Neural cell (in vitro differentiated cells): ENCODE results near the gene KRT12. TPM values are rescaled to one million over a fixed set of nuclear protein-coding genes. Genes with fewer than 3 reads are reported as not detected.

ENCODE experiments used
- H2AFZ ChIP-seq: fragments of 200-600, 300-800 bp; sonication (generic), shearing (Covaris generic); 2 replicates; pipeline ENCODE4 v1.6.0; 2014; ENCODE audit warnings: low read depth, mild to moderate bottlenecking, antibody characterized with exemption, low read length, moderate library complexity
- H3F3A ChIP-seq: fragments of 200-600 bp; shearing (Covaris generic); 2 replicates; pipeline ENCODE4 v1.6.1; 2016; ENCODE audit warnings: mild to moderate bottlenecking, moderate library complexity, mixed read lengths, antibody characterized with exemption, low read length; ENCODE audit not compliant: insufficient read depth, poor library complexity, severe bottlenecking
- H3K27ac ChIP-seq: fragments of 200-600, 300-800 bp; sonication (generic), shearing (Covaris generic); 2 replicates; pipeline ENCODE4 v1.5.1; 2014; ENCODE audit warnings: mild to moderate bottlenecking, low read length, moderate library complexity
- H3K27me3 ChIP-seq: fragments of 300-800, 200-600 bp; sonication (generic), shearing (Covaris generic); 2 replicates; pipeline ENCODE4 v1.6.0; 2014; ENCODE audit warnings: mild to moderate bottlenecking, low read depth, low read length, moderate library complexity; ENCODE audit not compliant: insufficient read depth
- H3K36me3 ChIP-seq: fragments of 300-800, 200-600 bp; sonication (generic), shearing (Covaris generic); 2 replicates; pipeline ENCODE4 v1.5.1; 2014; ENCODE audit warnings: mild to moderate bottlenecking, antibody characterized with exemption, low read length, moderate library complexity; ENCODE audit not compliant: insufficient read depth
- H3K4me2 ChIP-seq: fragments of 300-800, 200-600 bp; sonication (generic), shearing (Covaris generic); 2 replicates; pipeline ENCODE4 v1.6.0; 2014; ENCODE audit warnings: mild to moderate bottlenecking, low read length
- H3K4me3 ChIP-seq: fragments of 300-800, 200-600 bp; sonication (generic), shearing (Covaris generic); 2 replicates; pipeline ENCODE4 v1.5.1; 2014; ENCODE audit warnings: mild to moderate bottlenecking, low read length, moderate library complexity
- H3K79me2 ChIP-seq: fragments of 200-600 bp; shearing (Covaris generic); replicated peaks from 2 replicates; pipeline ENCODE4 v1.6.0; 2014; ENCODE audit warnings: mild to moderate bottlenecking, low read length, moderate library complexity; ENCODE audit not compliant: insufficient read depth
- H3K9ac ChIP-seq: fragments of 300-800, 200-600 bp; sonication (generic), shearing (Covaris generic); 2 replicates; pipeline ENCODE4 v1.6.1; 2016; ENCODE audit warnings: mild to moderate bottlenecking, low read length, mixed read lengths
- H3K9me2 ChIP-seq: fragments of 200-600 bp; shearing (Covaris generic); 2 replicates; pipeline ENCODE4 v1.6.1; 2016; ENCODE audit warnings: mild to moderate bottlenecking, low read length, mixed read lengths; ENCODE audit not compliant: insufficient read depth
- H3K9me3 ChIP-seq: fragments of 200-600, 300-800 bp; sonication (generic), shearing (Covaris generic); 2 replicates; pipeline ENCODE4 v1.6.1; 2016; ENCODE audit warnings: mild to moderate bottlenecking, mixed run types, low read length, moderate library complexity, mixed read lengths
- H4K20me1 ChIP-seq: fragments of 200-600 bp; shearing (Covaris generic); 2 replicates; pipeline ENCODE4 v1.6.1; 2016; ENCODE audit warnings: mild to moderate bottlenecking, mixed run types; ENCODE audit not compliant: insufficient read depth
- EP300 ChIP-seq: fragments of 450-650 bp; conservative IDR thresholded peaks from 2 replicates; pipeline ENCODE4 v1.6.1; 2014; ENCODE audit warnings: antibody characterized with exemption, mild to moderate bottlenecking, moderate library complexity; ENCODE audit not compliant: poor library complexity, severe bottlenecking
- EZH2 ChIP-seq: fragments of 200-600, 300-800 bp; shearing (Covaris generic), sonication (generic); IDR thresholded peaks from 2 replicates; pipeline ENCODE4 v1.6.1; 2014; ENCODE audit warnings: antibody characterized with exemption, low read length, borderline replicate concordance, mild to moderate bottlenecking; ENCODE audit not compliant: insufficient read depth, poor library complexity, severe bottlenecking
- MXI1 ChIP-seq: fragments of 450-650 bp; conservative IDR thresholded peaks from 2 replicates; pipeline ENCODE4 v1.6.1; 2014; ENCODE audit warnings: antibody characterized with exemption, mild to moderate bottlenecking; ENCODE audit not compliant: poor library complexity, severe bottlenecking
- POLR2AphosphoS5 ChIP-seq: IDR thresholded peaks from 2 replicates; pipeline ENCODE4 v1.6.1; 2012
- RAD21 ChIP-seq: fragments of 450-650 bp; conservative IDR thresholded peaks from 2 replicates; pipeline ENCODE4 v1.6.1; 2014; ENCODE audit warnings: antibody characterized with exemption, mild to moderate bottlenecking, moderate library complexity
- SMC3 ChIP-seq: fragments of 450-650 bp; conservative IDR thresholded peaks from 2 replicates; pipeline ENCODE4 v1.6.1; 2014; ENCODE audit warnings: antibody characterized with exemption, mild to moderate bottlenecking, moderate library complexity; ENCODE audit not compliant: poor library complexity
- TAF1 ChIP-seq: IDR thresholded peaks from 2 replicates; pipeline ENCODE4 v1.6.1; 2012; ENCODE audit warnings: low read depth
- polyA plus RNA-seq: library from polyadenylated mRNA; depleted of rRNA; stranded (reverse); fragments of >200 nt; gene quantifications from 2 replicates; pipeline ENCODE4 v1.2.3, GENCODE V29; 2014
- TF ChIP-seq, protein P1 (sequence below): fragments of 450-650 bp; IDR thresholded peaks from 2 replicates; pipeline ENCODE4 v1.5.1; 2014; ENCODE audit warnings: antibody characterized with exemption, mild to moderate bottlenecking, moderate library complexity; ENCODE audit not compliant: poor library complexity, severe bottlenecking
- TF ChIP-seq, protein P2 (sequence below): IDR thresholded peaks from 2 replicates; pipeline ENCODE4 v1.6.1; 2012; ENCODE audit warnings: borderline replicate concordance

Gene KRT12
- polyA plus RNA-seq, 1 donor from 2014 or later: not detected

DNA sequence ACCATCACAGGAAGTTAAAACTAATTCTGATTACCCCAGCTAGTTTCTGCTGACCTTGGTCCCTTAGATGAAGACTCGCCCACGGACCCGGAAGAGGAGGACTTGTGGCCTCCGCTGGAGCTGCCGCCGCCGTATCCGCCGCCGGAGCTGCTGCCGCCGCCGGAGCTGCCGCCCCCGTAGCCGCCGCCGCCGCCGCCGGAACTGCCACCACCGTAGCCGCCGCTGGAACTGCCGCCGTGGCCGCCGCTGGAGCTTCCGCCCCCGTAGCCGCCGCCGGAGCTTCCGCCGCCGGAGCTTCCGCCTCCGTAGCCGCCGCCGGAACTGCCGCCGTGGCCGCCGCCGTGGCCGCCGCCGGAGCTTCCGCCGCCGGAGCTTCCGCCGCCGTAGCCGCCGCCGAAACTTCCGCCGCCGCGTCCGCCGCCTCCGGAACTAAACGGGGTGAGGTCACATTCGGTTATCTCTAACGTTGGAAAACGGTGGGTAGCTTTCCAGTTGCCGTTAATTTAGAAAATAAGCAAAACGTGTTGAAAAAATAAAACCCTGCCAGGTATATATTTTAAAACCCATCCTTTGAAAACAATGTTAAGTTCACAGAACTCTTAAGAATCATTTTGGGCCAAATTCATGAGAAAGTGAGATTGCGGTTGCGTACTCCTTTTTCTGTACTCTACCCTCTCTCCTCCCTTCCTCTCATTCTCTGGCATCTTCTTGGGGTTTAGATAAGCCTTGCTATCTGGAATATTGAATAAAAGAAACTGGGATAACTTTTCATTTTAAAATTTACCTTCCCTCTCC lies 48.1 kb downstream of the KRT12 start:
- Histone ChIP-seq H3K27ac (peak overlapping the region; percentile 88), H3K79me2 (peaks cover 6% of the 10 kb centered on the region), H3K9me3 (no peaks in the 10 kb centered on the region), H2AFZ (peak overlapping the region; percentile 99), H4K20me1 (no peaks in the 10 kb centered on the region), H3K9ac (peak overlapping the region; percentile 76), H3K4me3 (peak overlapping the region; percentile 78), H3K9me2 (no peaks in the 10 kb centered on the region), H3K4me2 (peak overlapping the region; percentile 99), H3K36me3 (no peaks in the 10 kb centered on the region), H3K27me3 (peaks cover under 1% of the 10 kb centered on the region), H3F3A (no peaks in the 10 kb centered on the region)
- TF ChIP-seq, protein P1, sequence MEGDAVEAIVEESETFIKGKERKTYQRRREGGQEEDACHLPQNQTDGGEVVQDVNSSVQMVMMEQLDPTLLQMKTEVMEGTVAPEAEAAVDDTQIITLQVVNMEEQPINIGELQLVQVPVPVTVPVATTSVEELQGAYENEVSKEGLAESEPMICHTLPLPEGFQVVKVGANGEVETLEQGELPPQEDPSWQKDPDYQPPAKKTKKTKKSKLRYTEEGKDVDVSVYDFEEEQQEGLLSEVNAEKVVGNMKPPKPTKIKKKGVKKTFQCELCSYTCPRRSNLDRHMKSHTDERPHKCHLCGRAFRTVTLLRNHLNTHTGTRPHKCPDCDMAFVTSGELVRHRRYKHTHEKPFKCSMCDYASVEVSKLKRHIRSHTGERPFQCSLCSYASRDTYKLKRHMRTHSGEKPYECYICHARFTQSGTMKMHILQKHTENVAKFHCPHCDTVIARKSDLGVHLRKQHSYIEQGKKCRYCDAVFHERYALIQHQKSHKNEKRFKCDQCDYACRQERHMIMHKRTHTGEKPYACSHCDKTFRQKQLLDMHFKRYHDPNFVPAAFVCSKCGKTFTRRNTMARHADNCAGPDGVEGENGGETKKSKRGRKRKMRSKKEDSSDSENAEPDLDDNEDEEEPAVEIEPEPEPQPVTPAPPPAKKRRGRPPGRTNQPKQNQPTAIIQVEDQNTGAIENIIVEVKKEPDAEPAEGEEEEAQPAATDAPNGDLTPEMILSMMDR: no peak
- TF ChIP-seq POLR2AphosphoS5 (peak; percentile 91), MXI1 (no peak), EZH2 (no peak), TAF1 (peak; percentile 68), SMC3 (no peak), EP300 (no peak), RAD21 (no peak)
- TF ChIP-seq, protein P2, sequence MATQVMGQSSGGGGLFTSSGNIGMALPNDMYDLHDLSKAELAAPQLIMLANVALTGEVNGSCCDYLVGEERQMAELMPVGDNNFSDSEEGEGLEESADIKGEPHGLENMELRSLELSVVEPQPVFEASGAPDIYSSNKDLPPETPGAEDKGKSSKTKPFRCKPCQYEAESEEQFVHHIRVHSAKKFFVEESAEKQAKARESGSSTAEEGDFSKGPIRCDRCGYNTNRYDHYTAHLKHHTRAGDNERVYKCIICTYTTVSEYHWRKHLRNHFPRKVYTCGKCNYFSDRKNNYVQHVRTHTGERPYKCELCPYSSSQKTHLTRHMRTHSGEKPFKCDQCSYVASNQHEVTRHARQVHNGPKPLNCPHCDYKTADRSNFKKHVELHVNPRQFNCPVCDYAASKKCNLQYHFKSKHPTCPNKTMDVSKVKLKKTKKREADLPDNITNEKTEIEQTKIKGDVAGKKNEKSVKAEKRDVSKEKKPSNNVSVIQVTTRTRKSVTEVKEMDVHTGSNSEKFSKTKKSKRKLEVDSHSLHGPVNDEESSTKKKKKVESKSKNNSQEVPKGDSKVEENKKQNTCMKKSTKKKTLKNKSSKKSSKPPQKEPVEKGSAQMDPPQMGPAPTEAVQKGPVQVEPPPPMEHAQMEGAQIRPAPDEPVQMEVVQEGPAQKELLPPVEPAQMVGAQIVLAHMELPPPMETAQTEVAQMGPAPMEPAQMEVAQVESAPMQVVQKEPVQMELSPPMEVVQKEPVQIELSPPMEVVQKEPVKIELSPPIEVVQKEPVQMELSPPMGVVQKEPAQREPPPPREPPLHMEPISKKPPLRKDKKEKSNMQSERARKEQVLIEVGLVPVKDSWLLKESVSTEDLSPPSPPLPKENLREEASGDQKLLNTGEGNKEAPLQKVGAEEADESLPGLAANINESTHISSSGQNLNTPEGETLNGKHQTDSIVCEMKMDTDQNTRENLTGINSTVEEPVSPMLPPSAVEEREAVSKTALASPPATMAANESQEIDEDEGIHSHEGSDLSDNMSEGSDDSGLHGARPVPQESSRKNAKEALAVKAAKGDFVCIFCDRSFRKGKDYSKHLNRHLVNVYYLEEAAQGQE: no peak

DNA sequence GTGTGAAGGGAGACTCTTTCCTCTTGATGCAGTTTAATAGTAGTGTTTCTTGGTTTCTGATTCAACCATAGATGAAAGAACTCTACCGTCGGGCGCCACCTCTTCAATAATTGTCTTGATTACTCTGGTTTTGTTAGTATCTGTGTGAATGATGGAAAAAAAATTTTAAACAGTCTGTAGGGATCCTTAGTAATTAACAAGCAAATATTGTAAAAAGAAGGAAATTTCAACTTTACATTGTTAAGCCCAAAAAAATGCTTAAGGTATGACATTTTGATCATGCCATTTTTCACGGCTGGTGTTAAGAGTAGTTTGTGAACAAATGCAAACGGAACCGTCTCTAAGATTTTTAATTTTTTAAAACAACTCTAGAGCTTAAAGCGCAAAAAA lies 48.7 kb downstream of the KRT12 start:
- H3K27me3 ChIP-seq: peaks cover 4% of the 10 kb centered on the region
- no peaks in the 10 kb centered on the region for H3K9me3 ChIP-seq
- H3K27ac ChIP-seq: peak overlapping the region; percentile 72
- no peaks in the 10 kb centered on the region for H4K20me1 ChIP-seq
- H2AFZ ChIP-seq: peak overlapping the region; percentile 82
- H3K9ac ChIP-seq: peak overlapping the region; percentile 76
- H3K4me2 ChIP-seq: peak overlapping the region; percentile 99
- no peaks in the 10 kb centered on the region for H3F3A ChIP-seq
- H3K36me3 ChIP-seq: no peaks in the 10 kb centered on the region
- TF ChIP-seq EZH2 (no peak), POLR2AphosphoS5 (no peak), MXI1 (no peak), TAF1 (no peak), EP300 (no peak), RAD21 (no peak), SMC3 (no peak)
- TF ChIP-seq, protein P2: no peak
- TF ChIP-seq, protein P1: no peak
- no peaks in the 10 kb centered on the region for H3K9me2 ChIP-seq
- H3K4me3 ChIP-seq: peak overlapping the region; percentile 78
- H3K79me2 ChIP-seq: peaks cover 6% of the 10 kb centered on the region
